IPS-NIHi7 (cell line): Measurements from ENCODE around the gene CHD2.

Experiments used
- DNase-seq: peaks from one replicate; pipeline ENCODE4 v3.0.0; 2012; ENCODE audit warnings: mixed read lengths; ENCODE audit errors: extremely low spot score

Gene CHD2

GRCh38 chr15:93067649-93068085 lies 167.5 kb downstream of the CHD2 start:
- DNase-seq: no peak

- DNase-seq: no peak
These were observed 168.6 kb downstream of the CHD2 start for GRCh38 chr15:93068581-93069199.

GRCh38 chr15:93070132-93070531 lies 170.0 kb downstream of the CHD2 start:
- no peak for DNase-seq

GRCh38 chr15:93070551-93071296 lies 170.6 kb downstream of the CHD2 start:
- DNase-seq: no peak

- no peak for DNase-seq
These were observed 171.4 kb downstream of the CHD2 start for GRCh38 chr15:93071469-93071936.

GRCh38 chr15:93072011-93072410 lies 171.9 kb downstream of the CHD2 start:
- no peak for DNase-seq

- DNase-seq: peak; percentile 92
These were observed 172.6 kb downstream of the CHD2 start for GRCh38 chr15:93072411-93073394.

GRCh38 chr15:93073465-93073952 lies 173.4 kb downstream of the CHD2 start:
- DNase-seq: no peak

- DNase-seq: no peak
These were observed 174.5 kb downstream of the CHD2 start for GRCh38 chr15:93074599-93074998.

GRCh38 chr15:93076217-93076616 lies 176.1 kb downstream of the CHD2 start:
- DNase-seq: no peak

GRCh38 chr15:93076875-93077274 lies 176.8 kb downstream of the CHD2 start:
- no peak for DNase-seq
